Measurements from ENCODE around the gene THOC1.

The THOC1 gene

GRCh38 chr18:275486-275885 lies 7.6 kb upstream of the THOC1 start:
- DNase-seq: no peak

- no peak for DNase-seq
Measured at GRCh38 chr18:274313-274712, 6.5 kb upstream of the THOC1 start.

GRCh38 chr18:273525-273924 lies 5.7 kb upstream of the THOC1 start:
- DNase-seq: no peak

GRCh38 chr18:272650-273049 lies 4.8 kb upstream of the THOC1 start:
- no peak for DNase-seq

- DNase-seq: no peak
Measured at GRCh38 chr18:269480-270095, 1.7 kb upstream of the THOC1 start.

GRCh38 chr18:267380-267687 lies 513 bp downstream of the THOC1 start:
- no peak for DNase-seq

GRCh38 chr18:261398-262073 lies 6.3 kb downstream of the THOC1 start:
- DNase-seq: no peak

GRCh38 chr18:260547-260946 lies 7.3 kb downstream of the THOC1 start:
- DNase-seq: no peak

GRCh38 chr18:255171-255570 lies 12.7 kb downstream of the THOC1 start:
- DNase-seq: no peak

- no peak for DNase-seq
Measured at GRCh38 chr18:253121-253520, 14.7 kb downstream of the THOC1 start.

GRCh38 chr18:251572-251971 lies 16.3 kb downstream of the THOC1 start:
- no peak for DNase-seq

GRCh38 chr18:250685-251084 lies 17.2 kb downstream of the THOC1 start:
- no peak for DNase-seq

GRCh38 chr18:248053-248452 lies 19.8 kb downstream of the THOC1 start:
- DNase-seq: no peak

- DNase-seq: no peak
Measured at GRCh38 chr18:245282-245847, 22.5 kb downstream of the THOC1 start.

- no peak for DNase-seq
Measured at GRCh38 chr18:240175-240574, 27.7 kb downstream of the THOC1 start.

- DNase-seq: no peak
Measured at GRCh38 chr18:231563-231962, 36.3 kb downstream of the THOC1 start.

GRCh38 chr18:228586-228985 lies 39.3 kb downstream of the THOC1 start:
- no peak for DNase-seq

- DNase-seq: no peak
Measured at GRCh38 chr18:227902-228301, 39.9 kb downstream of the THOC1 start.

- DNase-seq: no peak
Measured at GRCh38 chr18:227374-227773, 40.5 kb downstream of the THOC1 start.

GRCh38 chr18:225745-226144 lies 42.1 kb downstream of the THOC1 start:
- DNase-seq: no peak

GRCh38 chr18:220708-221107 lies 47.1 kb downstream of the THOC1 start:
- DNase-seq: no peak

GRCh38 chr18:217532-218336 lies 50.1 kb downstream of the THOC1 start:
- DNase-seq: no peak

- no peak for DNase-seq
Measured at GRCh38 chr18:215448-216010, 52.3 kb downstream of the THOC1 start.

GRCh38 chr18:213966-214365 lies 53.9 kb downstream of the THOC1 start:
- DNase-seq: no peak
